Esophagus muscularis mucosa (tissue), 4 donors: Measurements from ENCODE around the gene EMSY. TPM values are rescaled to one million over a fixed set of nuclear protein-coding genes. Genes with fewer than 3 reads are reported as not detected.

Source experiments
- DNase-seq: peaks from one replicate; pipeline ENCODE4 v3.0.0-alpha.2; 2017; ENCODE audit errors: extremely low spot score
- H3K27ac ChIP-seq, 4 donors: fragments of 200-600 bp; sonication (generic); replicated peaks in 1 of 4; 1 replicate in 3 of 4; 2 replicates in 1 of 4; pipeline ENCODE4 v1.5.1; 2016 to 2019; ENCODE audit warnings: mild to moderate bottlenecking in 1 of 4
- H3K27me3 ChIP-seq, 4 donors: fragments of 200-600 bp; sonication (generic); one replicate each; pipeline versions ENCODE4 v1.5.1 to v1.6.0; 2016 to 2019
- H3K36me3 ChIP-seq, 4 donors: fragments of 200-600 bp; sonication (generic); one replicate each; pipeline ENCODE4 v1.5.1; 2016 to 2019
- H3K4me1 ChIP-seq, 4 donors: fragments of 200-600 bp; sonication (generic); one replicate each; pipeline ENCODE4 v1.5.1; 2016 to 2019
- H3K4me3 ChIP-seq, 4 donors: fragments of 200-600 bp; sonication (generic); 1 replicate in 2 of 4; 2 replicates in 2 of 4; pipeline ENCODE4 v1.5.1; 2016 to 2019; ENCODE audit warnings: mild to moderate bottlenecking in 4 of 4, moderate library complexity in 1 of 4
- H3K9me3 ChIP-seq, 4 donors: fragments of 200-600 bp; sonication (generic); 1 replicate in 3 of 4; 2 replicates in 1 of 4; pipeline ENCODE4 v1.5.1; 2016 to 2019
- CTCF ChIP-seq, 3 experiments: fragments of 200-600 bp in 2 of 3; fragments of 450-650 bp in 1 of 3; sonication (generic) in 2 of 3; IDR thresholded peaks; one replicate each; pipeline ENCODE4 v1.5.1; 2017 to 2019; ENCODE audit warnings: antibody characterized with exemption in 3 of 3, mild to moderate bottlenecking in 2 of 3, moderate library complexity in 1 of 3
- EP300 ChIP-seq: sonication (generic); formaldehyde crosslinking; IDR thresholded peaks from one replicate; pipeline ENCODE4 v1.6.1; 2017; ENCODE audit warnings: antibody characterized with exemption
- POLR2A ChIP-seq: fragments of 450-650 bp; IDR thresholded peaks from one replicate; pipeline ENCODE4 v1.6.1; 2017; ENCODE audit warnings: antibody characterized with exemption, moderate library complexity, mild to moderate bottlenecking, low read depth
- POLR2AphosphoS5 ChIP-seq, 2 donors: sonication (generic); formaldehyde crosslinking; IDR thresholded peaks; one replicate each; pipeline ENCODE4 v1.6.1; 2017; ENCODE audit warnings: antibody characterized with exemption in 2 of 2
- WGBS: methylation state at CpG from one replicate; pipeline ENCODE4 v1.1.5; 2018; 5-methylcytosine and 5-hydroxymethylcytosine counted together
- intact Hi-C: fragments of 100-400 bp; cut with DNase I; formaldehyde crosslinking; loops from one replicate; pipeline ENCODE4 v1.15.1; 2023
- total RNA-seq, 4 donors: library from RNA; depleted of rRNA; stranded (reverse); fragments of >200 nt; gene quantifications; one replicate each; pipeline versions ENCODE4 v1.1.0 to v1.2.1, GENCODE V29; 2016

The EMSY gene
- total RNA-seq, 4 donors from 2014 or later: 17.1 to 34.6 (median 27.6) TPM

GRCh38 chr11:76444065-76444383, 794 bp upstream of the EMSY start:
- peak overlapping the region; percentile 62 to 95 (median 91) for H3K4me3 ChIP-seq
- no peaks in the 10 kb centered on the region for H3K27me3 ChIP-seq
- 0% methylated on average over 10 of the region's 10 CpGs for WGBS
- no peaks in the 10 kb centered on the region for H3K9me3 ChIP-seq
- peak overlapping the region; percentile 84 to 96 (median 94) for H3K27ac ChIP-seq
- peaks cover 18 to 34% (median 30%) of the 10 kb centered on the region in 4 donors for H3K4me1 ChIP-seq
- H3K36me3 ChIP-seq: peaks cover 0 to 16% (median 11%) of the 10 kb centered on the region in 4 donors
- TF ChIP-seq EP300: no peak
- no peak for TF ChIP-seq POLR2A
- TF ChIP-seq POLR2AphosphoS5 (IDR thresholded peaks at IDR 0.05): no peak
- TF ChIP-seq CTCF (IDR thresholded peaks at IDR 0.05): no peak
- no peak for DNase-seq
- intact Hi-C loops: loop anchor here (2.0 to 10.0 kb wide), 2 partner anchors 63 to 239 kb away; partner anchors contain the start of genes GVQW3, THAP12 and WNT11

GRCh38 chr11:76445121-76446084, 585 bp downstream of the EMSY start:
- Histone ChIP-seq H3K9me3 (no peaks in the 10 kb centered on the region), H3K27me3 (no peaks in the 10 kb centered on the region), H3K36me3 (peaks cover 0 to 26% (median 15%) of the 10 kb centered on the region in 4 donors), H3K4me1 (peaks cover 18 to 34% (median 30%) of the 10 kb centered on the region in 4 donors), H3K27ac (peak overlapping the region; percentile 84 to 96 (median 94)), H3K4me3 (peak overlapping the region; percentile 62 to 95 (median 91))
- WGBS: 0% methylated on average over 27 of the region's 56 CpGs
- peak; percentile 94 for DNase-seq
- intact Hi-C loops: loop anchor here (2.0 to 10.0 kb wide), 2 partner anchors 65 to 241 kb away; partner anchors contain the start of genes GVQW3, THAP12 and WNT11
- TF ChIP-seq POLR2A (no peak), CTCF (IDR thresholded peaks at IDR 0.05) (no peak), POLR2AphosphoS5 (IDR thresholded peaks at IDR 0.05) (peak; percentile 74 to 80), EP300 (no peak)

- TF ChIP-seq POLR2AphosphoS5 (IDR thresholded peaks at IDR 0.05) (no peak), CTCF (IDR thresholded peaks at IDR 0.05) (no peak), EP300 (no peak), POLR2A (no peak)
- H3K9me3 ChIP-seq: no peaks in the 10 kb centered on the region
- H3K4me1 ChIP-seq: peaks cover 11 to 20% (median 17%) of the 10 kb centered on the region in 4 donors
- WGBS: 39% methylated on average over 2 of the region's 2 CpGs
- no peak for DNase-seq
- no peaks in the 10 kb centered on the region for H3K27me3 ChIP-seq
- intact Hi-C loops: loop anchor here (10.0 kb wide), 1 partner anchor 244 kb away; the partner anchor contains the start of gene WNT11
- peaks cover 0 to 52% (median 32%) of the 10 kb centered on the region in 4 donors for H3K36me3 ChIP-seq
- H3K4me3 ChIP-seq: no peak overlapping the region
- no peak overlapping the region for H3K27ac ChIP-seq
Measured at GRCh38 chr11:76448506-76448905, 3.7 kb downstream of the EMSY start.

GRCh38 chr11:76453248-76453647, 8.4 kb downstream of the EMSY start:
- H3K36me3 ChIP-seq: peaks cover 3 to 57% (median 36%) of the 10 kb centered on the region in 4 donors
- WGBS: 90% methylated on average over 6 of the region's 6 CpGs
- H3K4me1 ChIP-seq: peaks cover 0 to 12% (median 8%) of the 10 kb centered on the region in 4 donors
- no peaks in the 10 kb centered on the region for H3K27me3 ChIP-seq
- no peak overlapping the region for H3K27ac ChIP-seq
- no peak for DNase-seq
- TF ChIP-seq POLR2AphosphoS5 (IDR thresholded peaks at IDR 0.05): no peak
- TF ChIP-seq CTCF (IDR thresholded peaks at IDR 0.05): no peak
- TF ChIP-seq EP300: no peak
- TF ChIP-seq POLR2A: no peak
- intact Hi-C loops: no loop called here
- H3K4me3 ChIP-seq: no peak overlapping the region
- H3K9me3 ChIP-seq: no peaks in the 10 kb centered on the region
